ENCODE measurements around the gene KY. TPM values are rescaled to one million over a fixed set of nuclear protein-coding genes. Genes with fewer than 3 reads are reported as not detected.

KY gene
- total RNA-seq, 1 donor = under 0.01 TPM

DNA sequence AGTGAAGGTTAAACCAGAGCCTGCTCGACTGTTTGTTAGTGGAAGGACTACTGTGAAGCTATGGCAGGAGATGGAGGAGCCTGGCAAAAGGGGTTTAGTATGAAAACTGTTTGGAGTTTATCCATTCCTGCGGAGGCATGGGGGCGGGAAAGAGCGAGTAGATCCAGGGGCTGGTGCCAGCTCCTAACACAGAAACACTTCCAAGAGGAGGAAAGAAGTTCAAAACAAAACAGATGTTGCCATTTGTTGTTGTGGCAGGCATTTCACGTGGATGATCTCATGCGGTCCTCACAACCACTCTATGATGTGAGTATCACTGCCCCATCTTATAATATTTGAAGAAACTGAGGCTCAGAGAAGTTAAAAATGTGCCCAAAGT, 30.7 kb upstream of the KY start:
- Histone ChIP-seq H3K4me3 (ENCODE audit: low read length) (no peak overlapping the region), H3K27me3 (ENCODE audit: insufficient read depth, low read length) (no peaks in the 10 kb centered on the region), H3K9me3 (ENCODE audit: low read depth, low read length) (no peaks in the 10 kb centered on the region), H3K4me1 (ENCODE audit: insufficient read depth, low read length) (no peaks in the 10 kb centered on the region)

GRCh38 chr3:134680796-134681521, 30.1 kb upstream of the KY start:
- H3K27me3 ChIP-seq (ENCODE audit: insufficient read depth, low read length) = no peaks in the 10 kb centered on the region
- H3K4me3 ChIP-seq (ENCODE audit: low read length) = no peak overlapping the region
- peaks cover 2% of the 10 kb centered on the region for H3K9me3 ChIP-seq (ENCODE audit: low read depth, low read length)
- H3K4me1 ChIP-seq (ENCODE audit: insufficient read depth, low read length) = no peaks in the 10 kb centered on the region

DNA sequence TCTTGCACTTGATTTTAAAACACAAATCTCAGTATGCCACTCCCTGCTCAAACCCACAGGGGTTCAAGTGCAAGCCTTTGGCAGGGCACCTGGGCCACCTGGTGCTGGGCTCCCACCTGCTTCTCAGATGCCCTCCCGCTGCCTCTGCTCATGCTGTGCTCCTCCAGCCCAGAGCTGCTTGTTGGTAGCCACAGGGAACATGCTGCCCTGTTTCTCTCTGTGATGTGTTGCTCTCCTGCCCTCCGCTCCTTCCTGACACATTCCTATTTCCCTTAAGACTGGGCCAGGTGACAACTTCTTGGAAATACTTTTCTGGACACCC, 27.1 kb upstream of the KY start:
- Histone ChIP-seq H3K9me3 (ENCODE audit: low read depth, low read length) (peaks cover 15% of the 10 kb centered on the region), H3K27me3 (ENCODE audit: insufficient read depth, low read length) (no peaks in the 10 kb centered on the region), H3K4me1 (ENCODE audit: insufficient read depth, low read length) (no peaks in the 10 kb centered on the region), H3K4me3 (ENCODE audit: low read length) (no peak overlapping the region)

DNA sequence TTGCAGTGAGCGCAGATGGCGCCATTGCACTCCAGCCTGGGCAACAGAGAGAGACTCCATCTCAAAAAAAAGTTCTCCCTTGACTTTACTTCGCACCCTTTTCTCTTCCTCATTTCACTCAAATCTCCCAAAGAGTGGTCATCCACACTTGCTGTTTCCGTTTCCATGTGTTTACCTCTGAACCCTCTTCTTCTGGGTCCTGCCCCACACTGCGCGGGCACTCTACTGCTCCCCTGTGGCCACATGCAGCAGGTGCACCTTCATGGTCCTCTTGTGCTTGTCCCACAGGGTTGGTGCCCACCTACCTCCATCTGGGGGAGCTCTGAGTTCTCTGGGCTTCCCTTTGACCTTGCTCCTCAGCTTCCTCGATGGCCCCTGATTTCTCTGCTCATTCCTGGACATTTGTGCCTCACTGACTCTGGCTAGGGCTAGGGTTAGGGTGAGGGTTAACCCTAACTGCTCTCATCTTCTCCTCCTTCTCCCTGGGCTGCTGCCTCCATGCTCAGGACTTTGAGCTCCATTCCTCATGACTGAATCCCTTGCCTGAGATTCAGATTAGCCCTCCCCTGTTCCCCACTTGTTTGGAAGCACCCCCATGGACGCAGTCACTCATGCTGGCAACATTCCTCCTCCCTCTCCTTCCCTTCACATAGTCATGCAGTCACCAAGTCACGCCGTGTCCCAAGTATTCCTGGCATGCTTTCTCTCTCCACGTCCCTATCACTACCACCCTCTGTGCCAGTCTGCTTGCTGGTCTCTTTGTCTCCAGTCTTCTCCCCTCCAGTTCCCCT, 26.6 kb upstream of the KY start:
- H3K4me1 ChIP-seq (ENCODE audit: insufficient read depth, low read length) = no peaks in the 10 kb centered on the region
- H3K4me3 ChIP-seq (ENCODE audit: low read length) = no peak overlapping the region
- H3K27me3 ChIP-seq (ENCODE audit: insufficient read depth, low read length) = no peaks in the 10 kb centered on the region
- peaks cover 15% of the 10 kb centered on the region for H3K9me3 ChIP-seq (ENCODE audit: low read depth, low read length)

GRCh38 chr3:134675726-134676256, 25.0 kb upstream of the KY start:
- Histone ChIP-seq H3K4me3 (ENCODE audit: low read length) (no peak overlapping the region), H3K4me1 (ENCODE audit: insufficient read depth, low read length) (no peaks in the 10 kb centered on the region), H3K9me3 (ENCODE audit: low read depth, low read length) (peaks cover 15% of the 10 kb centered on the region), H3K27me3 (ENCODE audit: insufficient read depth, low read length) (no peaks in the 10 kb centered on the region)

- Histone ChIP-seq H3K9me3 (ENCODE audit: low read depth, low read length) (peaks cover 15% of the 10 kb centered on the region), H3K4me1 (ENCODE audit: insufficient read depth, low read length) (no peaks in the 10 kb centered on the region), H3K27me3 (ENCODE audit: insufficient read depth, low read length) (no peaks in the 10 kb centered on the region), H3K4me3 (ENCODE audit: low read length) (no peak overlapping the region)
Measured at GRCh38 chr3:134672571-134672970, 21.7 kb upstream of the KY start.

- Histone ChIP-seq H3K9me3 (ENCODE audit: low read depth, low read length) (no peaks in the 10 kb centered on the region), H3K4me3 (ENCODE audit: low read length) (no peak overlapping the region), H3K4me1 (ENCODE audit: insufficient read depth, low read length) (no peaks in the 10 kb centered on the region), H3K27me3 (ENCODE audit: insufficient read depth, low read length) (no peaks in the 10 kb centered on the region)
Measured at GRCh38 chr3:134667956-134668355, 17.1 kb upstream of the KY start.

DNA sequence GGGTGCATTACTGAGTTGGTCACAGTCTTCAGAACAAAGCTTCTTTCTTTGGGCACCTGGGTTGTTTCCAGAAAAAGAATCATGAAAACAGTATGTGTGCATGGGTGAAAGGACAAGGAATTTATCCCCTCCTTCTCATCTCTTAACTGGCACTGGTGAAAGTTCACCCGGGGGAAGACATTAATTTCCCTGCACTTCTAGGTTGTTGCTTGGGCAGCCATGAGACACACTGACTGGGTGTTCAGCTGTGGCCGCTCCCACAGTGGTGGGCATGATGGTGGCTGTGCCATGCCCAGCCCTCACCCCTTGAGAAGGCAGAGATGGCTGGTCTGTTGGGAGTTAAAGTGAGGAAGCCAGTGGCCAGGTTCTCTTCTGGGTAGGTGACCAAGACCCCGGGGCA, 16.6 kb upstream of the KY start:
- Histone ChIP-seq H3K27me3 (ENCODE audit: insufficient read depth, low read length) (no peaks in the 10 kb centered on the region), H3K4me3 (ENCODE audit: low read length) (no peak overlapping the region), H3K4me1 (ENCODE audit: insufficient read depth, low read length) (no peaks in the 10 kb centered on the region), H3K9me3 (ENCODE audit: low read depth, low read length) (no peaks in the 10 kb centered on the region)

DNA sequence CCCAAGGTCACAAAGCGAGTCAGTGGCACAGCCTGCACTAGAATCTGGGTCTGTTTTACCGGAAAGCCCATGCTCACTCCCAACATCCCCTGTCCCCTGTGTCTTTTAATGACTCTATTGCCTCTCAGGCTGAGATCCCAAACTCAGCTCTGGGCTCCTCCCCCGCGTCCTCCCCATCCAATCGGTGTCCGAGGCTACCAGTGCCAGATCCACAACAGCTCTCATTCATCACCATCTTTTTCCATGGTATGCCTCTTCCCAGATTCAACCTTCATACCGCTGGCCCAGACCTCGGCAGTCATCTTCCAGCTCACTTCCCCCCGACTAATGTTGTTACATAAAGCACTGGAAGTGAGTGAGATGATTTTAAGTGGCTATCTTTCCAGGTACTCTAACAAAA, 16.1 kb upstream of the KY start:
- H3K4me3 ChIP-seq (ENCODE audit: low read length) = no peak overlapping the region
- H3K27me3 ChIP-seq (ENCODE audit: insufficient read depth, low read length) = no peaks in the 10 kb centered on the region
- H3K9me3 ChIP-seq (ENCODE audit: low read depth, low read length) = no peaks in the 10 kb centered on the region
- no peaks in the 10 kb centered on the region for H3K4me1 ChIP-seq (ENCODE audit: insufficient read depth, low read length)

- no peak overlapping the region for H3K4me3 ChIP-seq (ENCODE audit: low read length)
- H3K27me3 ChIP-seq (ENCODE audit: insufficient read depth, low read length) = no peaks in the 10 kb centered on the region
- no peaks in the 10 kb centered on the region for H3K4me1 ChIP-seq (ENCODE audit: insufficient read depth, low read length)
- no peaks in the 10 kb centered on the region for H3K9me3 ChIP-seq (ENCODE audit: low read depth, low read length)
Measured at GRCh38 chr3:134666466-134666865, 15.6 kb upstream of the KY start.

DNA sequence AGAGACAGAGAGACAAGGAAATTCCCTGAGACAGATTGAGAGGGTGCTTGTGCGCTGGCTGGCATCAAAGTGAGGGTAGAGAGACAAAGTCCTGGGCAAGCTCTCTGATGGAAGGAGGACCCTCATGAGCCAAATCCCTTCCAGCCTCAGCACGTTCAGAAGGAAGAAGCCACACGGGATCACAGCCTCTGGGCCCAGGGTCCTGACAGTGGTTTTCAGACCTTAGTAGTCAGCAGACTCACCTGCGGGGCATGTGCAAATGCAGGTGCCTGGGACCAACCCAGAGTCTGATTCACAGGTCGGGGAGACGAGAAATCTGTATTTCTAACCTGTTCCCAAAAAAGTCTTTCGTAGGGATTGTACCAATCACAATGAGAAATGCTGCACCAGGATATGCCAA, 15.2 kb upstream of the KY start:
- no peaks in the 10 kb centered on the region for H3K4me1 ChIP-seq (ENCODE audit: insufficient read depth, low read length)
- no peaks in the 10 kb centered on the region for H3K9me3 ChIP-seq (ENCODE audit: low read depth, low read length)
- no peak overlapping the region for H3K4me3 ChIP-seq (ENCODE audit: low read length)
- no peaks in the 10 kb centered on the region for H3K27me3 ChIP-seq (ENCODE audit: insufficient read depth, low read length)

DNA sequence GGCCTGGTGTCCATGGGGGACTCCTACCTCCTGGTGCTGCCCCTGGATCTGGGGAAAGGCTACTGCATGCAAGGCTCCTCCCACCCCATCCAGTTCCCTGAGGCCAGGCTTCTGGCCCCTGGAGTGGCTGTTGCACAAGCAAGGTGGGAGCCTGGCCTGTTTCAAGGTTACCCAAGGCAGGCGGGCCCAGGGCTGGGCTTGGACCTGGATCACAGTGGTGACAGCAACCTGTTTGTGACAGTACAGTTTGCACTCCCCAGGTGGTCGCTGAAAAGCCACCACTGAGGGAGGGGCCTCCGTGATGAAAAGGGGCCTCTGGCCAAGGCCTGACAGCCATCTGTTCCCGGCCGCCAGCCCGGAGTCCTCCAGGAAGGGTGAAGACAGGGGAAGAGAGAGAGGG, 14.4 kb upstream of the KY start:
- Histone ChIP-seq H3K4me3 (ENCODE audit: low read length) (no peak overlapping the region), H3K4me1 (ENCODE audit: insufficient read depth, low read length) (no peaks in the 10 kb centered on the region), H3K27me3 (ENCODE audit: insufficient read depth, low read length) (no peaks in the 10 kb centered on the region), H3K9me3 (ENCODE audit: low read depth, low read length) (no peaks in the 10 kb centered on the region)

DNA sequence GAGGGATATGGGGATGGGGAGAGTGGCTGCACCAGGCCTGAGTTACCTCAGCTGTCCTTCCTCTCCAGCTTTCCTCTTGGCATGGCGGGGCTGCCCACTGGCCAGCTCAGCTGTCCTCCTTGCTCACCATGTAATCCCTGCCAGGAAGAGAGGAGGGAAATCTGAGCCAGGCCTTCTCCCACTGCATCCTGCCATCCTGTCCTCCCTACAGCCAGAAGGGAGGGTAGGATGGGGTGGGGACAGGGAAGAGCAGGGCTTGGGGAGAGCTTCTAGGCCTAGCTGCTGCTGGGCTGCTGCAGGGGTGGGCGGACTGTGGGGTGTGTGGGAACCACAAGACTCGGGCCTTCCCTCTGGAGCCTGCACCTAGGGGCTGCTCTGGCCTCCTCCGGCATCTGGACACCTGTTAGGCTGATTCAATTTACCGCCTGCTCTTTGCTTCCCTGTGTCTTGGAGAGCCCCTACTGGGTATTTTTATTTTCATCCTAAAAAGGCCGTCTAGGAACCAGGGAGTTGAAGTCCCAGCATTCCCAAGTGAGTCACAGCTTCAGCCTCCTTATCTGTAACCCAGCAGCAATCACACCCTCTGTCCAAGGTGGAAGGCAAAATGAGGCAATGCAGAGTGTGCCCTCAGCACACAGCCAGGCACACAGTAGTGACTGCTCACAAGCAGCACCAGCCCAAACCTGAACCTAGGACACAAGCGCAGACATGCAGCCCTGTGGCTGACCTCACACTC, 13.1 kb upstream of the KY start:
- Histone ChIP-seq H3K4me3 (ENCODE audit: low read length) (no peak overlapping the region), H3K27me3 (ENCODE audit: insufficient read depth, low read length) (no peaks in the 10 kb centered on the region), H3K4me1 (ENCODE audit: insufficient read depth, low read length) (no peaks in the 10 kb centered on the region), H3K9me3 (ENCODE audit: low read depth, low read length) (no peaks in the 10 kb centered on the region)

DNA sequence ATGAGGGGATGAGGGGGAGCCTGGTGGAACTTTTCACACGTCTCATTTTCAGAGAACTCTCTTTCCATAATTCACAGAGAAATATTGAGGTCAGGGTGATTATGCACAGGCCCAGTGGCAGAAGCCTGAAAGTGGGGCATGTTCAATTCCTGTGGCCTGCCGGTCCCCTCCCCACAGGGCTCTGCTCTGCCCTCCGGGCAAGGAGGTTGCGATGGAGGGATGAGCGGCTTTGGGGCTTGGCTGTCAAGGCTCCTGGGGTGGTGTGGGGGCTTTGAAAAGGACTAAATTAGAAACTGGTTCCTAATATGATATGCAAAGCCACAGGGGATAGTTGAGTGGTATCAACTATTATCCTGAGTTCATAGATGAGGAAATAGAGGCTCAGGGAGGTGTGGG, 9.2 kb upstream of the KY start:
- H3K27me3 ChIP-seq (ENCODE audit: insufficient read depth, low read length) = no peaks in the 10 kb centered on the region
- no peak overlapping the region for H3K4me3 ChIP-seq (ENCODE audit: low read length)
- H3K9me3 ChIP-seq (ENCODE audit: low read depth, low read length) = no peaks in the 10 kb centered on the region
- H3K4me1 ChIP-seq (ENCODE audit: insufficient read depth, low read length) = no peaks in the 10 kb centered on the region

- H3K4me1 ChIP-seq (ENCODE audit: insufficient read depth, low read length) = no peaks in the 10 kb centered on the region
- no peak overlapping the region for H3K4me3 ChIP-seq (ENCODE audit: low read length)
- H3K9me3 ChIP-seq (ENCODE audit: low read depth, low read length) = no peaks in the 10 kb centered on the region
- H3K27me3 ChIP-seq (ENCODE audit: insufficient read depth, low read length) = no peaks in the 10 kb centered on the region
Measured at GRCh38 chr3:134659391-134660045, 8.7 kb upstream of the KY start.

Data from mononuclear cell (primary cell).